K562 (cell line): ENCODE data around the gene SSU72.
"Not testable (repeated sequence)": the region's sequence is repeated elsewhere in the genome, so short reads cannot be mapped to it uniquely, and the experiment has no call there.

Experiments
- CCNT2 ChIP-seq: IDR thresholded peaks from 2 replicates; pipeline ENCODE4 v1.6.1; 2011; ENCODE audit warnings: borderline replicate concordance, low read depth, mild to moderate bottlenecking, moderate library complexity, mixed read lengths, low read length; ENCODE audit not compliant: insufficient read length; ENCODE audit errors: extremely low read depth
- HINFP ChIP-seq: fragments of 450-650 bp; conservative IDR thresholded peaks from 2 replicates; pipeline ENCODE4 v1.6.1; 2016; ENCODE audit warnings: missing genetic modification characterization, low read depth, mild to moderate bottlenecking, control low read depth, missing compliant biosample characterization
- HNRNPL ChIP-seq: fragments of 200-400 bp; formaldehyde crosslinking; IDR thresholded peaks from 2 replicates; pipeline ENCODE4 v1.6.1; 2017; ENCODE audit warnings: low read depth, mild to moderate bottlenecking, low read length
- HNRNPLL ChIP-seq: fragments of 200-400 bp; formaldehyde crosslinking; IDR thresholded peaks from 2 replicates; pipeline ENCODE4 v1.6.1; 2017; ENCODE audit warnings: low read length, low read depth, mild to moderate bottlenecking; ENCODE audit not compliant: poor library complexity, severe bottlenecking
- SMARCA5 ChIP-seq: fragments of 450-650 bp; IDR thresholded peaks from 2 replicates; pipeline ENCODE4 v1.6.1; 2016
- SMC3 ChIP-seq: conservative IDR thresholded peaks from 2 replicates; pipeline ENCODE4 v1.6.1; 2011; ENCODE audit warnings: low read depth, low read length, improper control_type of control experiment; ENCODE audit not compliant: insufficient read depth
- ZBED1 ChIP-seq: IDR thresholded peaks from 2 replicates; pipeline ENCODE4 v1.6.1; 2014
- ZKSCAN8 ChIP-seq: fragments of 200-800 bp; sonication (Bioruptor generic); IDR thresholded peaks from 2 replicates; pipeline ENCODE4 v1.6.1; 2016; ENCODE audit warnings: missing genetic modification characterization, missing compliant biosample characterization
- ZNF165 ChIP-seq: fragments of 250-450 bp; sonication (Bioruptor Pico); IDR thresholded peaks from 2 replicates; pipeline ENCODE4 v1.4.0; 2020; ENCODE audit warnings: borderline replicate concordance
- ZNF239 ChIP-seq: fragments of 250-450 bp; sonication (Bioruptor Pico); IDR thresholded peaks from 2 replicates; pipeline ENCODE4 v1.4.0; 2020; ENCODE audit warnings: mild to moderate bottlenecking
- TF ChIP-seq, protein P1 (sequence below), 3 experiments: IDR thresholded peaks in 2 of 3; conservative IDR thresholded peaks in 1 of 3; 2 replicates each; pipeline ENCODE4 v1.5.1; 2011 to 2012; ENCODE audit warnings: low read length in 3 of 3, mild to moderate bottlenecking in 3 of 3, control low read depth in 2 of 3, improper control_type of control experiment in 1 of 3, inconsistent platforms in 1 of 3, low read depth in 1 of 3, mixed read lengths in 1 of 3, moderate library complexity in 1 of 3; ENCODE audit not compliant: insufficient read depth in 2 of 3

DNA sequence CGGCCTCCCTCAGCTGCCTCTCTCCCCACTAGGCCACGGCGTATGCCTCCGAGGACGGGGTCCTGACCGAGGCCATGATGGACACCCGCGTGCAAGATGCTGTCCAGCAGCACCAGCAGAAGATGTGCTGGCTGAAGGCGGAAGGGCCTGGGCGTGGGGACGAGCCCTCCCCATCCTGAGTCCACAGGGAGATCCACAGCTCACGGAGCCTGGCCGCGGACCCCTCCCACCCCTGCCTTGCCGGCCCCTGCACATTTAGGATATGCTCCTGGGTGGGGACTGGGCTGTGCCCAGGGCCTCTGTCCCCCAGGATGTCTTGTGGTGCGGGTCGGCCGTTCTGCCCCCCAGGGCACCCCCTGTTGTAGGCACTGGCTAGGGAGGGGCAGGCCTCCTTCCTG, 40.8 kb downstream of the SSU72 start:
- TF ChIP-seq, protein P1, sequence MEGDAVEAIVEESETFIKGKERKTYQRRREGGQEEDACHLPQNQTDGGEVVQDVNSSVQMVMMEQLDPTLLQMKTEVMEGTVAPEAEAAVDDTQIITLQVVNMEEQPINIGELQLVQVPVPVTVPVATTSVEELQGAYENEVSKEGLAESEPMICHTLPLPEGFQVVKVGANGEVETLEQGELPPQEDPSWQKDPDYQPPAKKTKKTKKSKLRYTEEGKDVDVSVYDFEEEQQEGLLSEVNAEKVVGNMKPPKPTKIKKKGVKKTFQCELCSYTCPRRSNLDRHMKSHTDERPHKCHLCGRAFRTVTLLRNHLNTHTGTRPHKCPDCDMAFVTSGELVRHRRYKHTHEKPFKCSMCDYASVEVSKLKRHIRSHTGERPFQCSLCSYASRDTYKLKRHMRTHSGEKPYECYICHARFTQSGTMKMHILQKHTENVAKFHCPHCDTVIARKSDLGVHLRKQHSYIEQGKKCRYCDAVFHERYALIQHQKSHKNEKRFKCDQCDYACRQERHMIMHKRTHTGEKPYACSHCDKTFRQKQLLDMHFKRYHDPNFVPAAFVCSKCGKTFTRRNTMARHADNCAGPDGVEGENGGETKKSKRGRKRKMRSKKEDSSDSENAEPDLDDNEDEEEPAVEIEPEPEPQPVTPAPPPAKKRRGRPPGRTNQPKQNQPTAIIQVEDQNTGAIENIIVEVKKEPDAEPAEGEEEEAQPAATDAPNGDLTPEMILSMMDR (IDR thresholded peaks at IDR 0.05 in 2 of 3, conservative IDR thresholded peaks at IDR 0.05 in 1 of 3; ENCODE audit: insufficient read depth in 2 of 3, low read depth in 1 of 3, low read length in 3 of 3): not testable (repeated sequence)
- not testable (repeated sequence) for TF ChIP-seq HINFP (tag); SMARCA5; ZNF165 (CRISPR knock-in tag); ZNF239; HNRNPLL; ZBED1; ZKSCAN8 (CRISPR knock-in tag); SMC3; HNRNPL; CCNT2
